ENCODE data around the gene NUDT7.
A peak's percentile ranks its signal among the peaks of the same experiment; 100 is the strongest.

NUDT7 gene

DNA sequence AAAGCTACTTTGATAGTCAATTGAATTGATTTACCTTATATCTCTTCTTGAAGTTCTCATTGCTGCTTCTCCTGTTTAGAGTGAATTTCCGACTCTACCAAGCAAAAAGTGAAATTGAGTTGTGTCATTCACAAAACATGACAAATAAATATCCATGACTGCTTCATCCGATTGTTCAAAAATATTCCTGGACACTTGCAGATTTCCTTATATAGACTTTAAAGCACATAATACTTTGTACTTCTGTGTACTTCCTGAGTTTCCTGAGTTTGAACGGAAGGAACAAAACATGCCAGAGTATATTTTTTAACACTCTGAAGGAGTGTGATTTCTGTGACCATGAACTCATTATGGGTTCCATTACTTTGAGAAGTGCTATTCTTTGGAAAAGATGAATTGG lies 45.5 kb downstream of the NUDT7 start:
- no peak for TF ChIP-seq CTCF (IDR thresholded peaks at IDR 0.05; ENCODE audit: low read depth, low read length)
- H3K4me3 ChIP-seq (ENCODE audit: low read depth, low read length) = no peak overlapping the region

DNA sequence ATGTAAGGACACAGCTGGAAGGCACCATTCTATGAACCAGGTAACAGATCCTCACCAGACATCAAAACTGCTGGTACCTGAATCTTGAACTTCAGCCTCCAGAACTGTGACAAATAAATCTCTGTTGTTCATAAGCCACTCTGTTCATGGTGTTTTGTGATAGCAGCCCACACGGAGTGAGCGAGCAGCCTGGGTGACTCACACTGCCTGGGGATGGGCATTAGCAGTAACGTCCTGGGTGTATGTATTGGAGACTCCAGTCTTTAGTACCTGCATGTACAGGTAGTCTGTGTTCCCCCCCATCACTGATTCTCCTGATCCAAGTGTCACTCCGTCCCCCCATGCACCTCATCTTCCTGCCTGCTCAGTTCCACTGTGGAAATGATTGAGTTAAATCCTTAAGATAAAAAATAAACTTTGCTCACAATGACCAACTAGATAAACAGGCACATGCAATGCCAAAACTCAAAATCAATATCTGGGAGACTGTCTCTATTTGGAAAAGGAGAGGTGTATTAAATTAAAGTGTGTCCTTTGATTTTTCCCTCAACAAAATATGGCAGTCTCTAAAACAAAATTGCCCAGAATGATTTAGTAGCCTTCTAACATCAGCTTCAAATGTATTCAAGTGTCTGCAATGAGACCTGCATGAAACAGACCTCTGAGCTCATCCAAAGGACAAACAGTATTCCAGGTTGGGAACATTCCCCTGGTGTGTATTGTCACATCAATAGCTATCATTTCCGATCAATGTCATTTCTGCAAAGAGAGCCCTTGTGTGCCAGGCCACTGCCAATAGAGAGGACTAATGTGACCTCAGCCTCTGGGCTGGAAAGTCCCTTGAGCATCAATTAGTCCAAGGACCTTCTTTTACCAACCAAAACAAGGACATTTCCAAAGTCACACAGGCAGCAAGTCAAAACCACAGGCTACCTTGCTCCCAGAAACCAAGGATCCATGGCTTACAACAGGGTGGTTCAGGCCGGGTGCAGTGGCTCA lies 53.9 kb downstream of the NUDT7 start:
- no peak for TF ChIP-seq CTCF (IDR thresholded peaks at IDR 0.05; ENCODE audit: low read depth, low read length)
- no peak overlapping the region for H3K4me3 ChIP-seq (ENCODE audit: low read depth, low read length)

GRCh38 chr16:77777745-77778144 lies 55.4 kb downstream of the NUDT7 start:
- no peak for TF ChIP-seq CTCF (IDR thresholded peaks at IDR 0.05; ENCODE audit: low read depth, low read length)
- no peak overlapping the region for H3K4me3 ChIP-seq (ENCODE audit: low read depth, low read length)

GRCh38 chr16:77780378-77780837 lies 58.1 kb downstream of the NUDT7 start:
- H3K4me3 ChIP-seq (ENCODE audit: low read depth, low read length) = no peak overlapping the region
- no peak for TF ChIP-seq CTCF (IDR thresholded peaks at IDR 0.05; ENCODE audit: low read depth, low read length)

- TF ChIP-seq CTCF (IDR thresholded peaks at IDR 0.05; ENCODE audit: low read depth, low read length) = no peak
- no peak overlapping the region for H3K4me3 ChIP-seq (ENCODE audit: low read depth, low read length)
These were observed 58.8 kb downstream of the NUDT7 start for GRCh38 chr16:77781091-77781490.

- TF ChIP-seq CTCF (IDR thresholded peaks at IDR 0.05; ENCODE audit: low read depth, low read length) = peak; percentile 42; the same call in 1 of the 2 replicates
- H3K4me3 ChIP-seq (ENCODE audit: low read depth, low read length) = no peak overlapping the region
These were observed 60.4 kb downstream of the NUDT7 start for GRCh38 chr16:77782694-77783093.
